Breast epithelium (tissue), 4 donors: ENCODE results near the gene CABLES1. TPM values are rescaled to one million over a fixed set of nuclear protein-coding genes. Genes with fewer than 3 reads are reported as not detected.

Experiments used
- DNase-seq, 2 donors: peaks; one replicate each; pipeline ENCODE4 v3.0.0-alpha.2; 2019; ENCODE audit warnings: low spot score in 2 of 2
- H3K27ac ChIP-seq, 2 donors: fragments of 200-600 bp; sonication (generic) in 1 of 2; one replicate each; pipeline ENCODE4 v1.5.1; 2016 to 2019; ENCODE audit warnings: mild to moderate bottlenecking in 1 of 2
- H3K27me3 ChIP-seq, 2 donors: fragments of 200-600 bp; sonication (generic) in 1 of 2; one replicate each; pipeline versions ENCODE4 v1.5.1 to v1.6.0; 2017 to 2019; ENCODE audit warnings: control low read depth in 1 of 2, mild to moderate bottlenecking in 1 of 2
- H3K36me3 ChIP-seq: fragments of 200-600 bp; one replicate; pipeline ENCODE4 v1.5.1; 2019
- H3K4me1 ChIP-seq, 2 donors: fragments of 200-600 bp; sonication (generic); one replicate each; pipeline ENCODE4 v1.5.1; 2016 to 2019; ENCODE audit warnings: control low read depth in 1 of 2
- H3K4me3 ChIP-seq, 3 donors: fragments of 200-600 bp; sonication (generic); 1 replicate in 2 of 3; 2 replicates in 1 of 3; pipeline ENCODE4 v1.5.1; 2016 to 2019; ENCODE audit warnings: mild to moderate bottlenecking in 3 of 3, moderate library complexity in 2 of 3
- H3K9me3 ChIP-seq, 2 donors: fragments of 200-600 bp; sonication (generic) in 1 of 2; one replicate each; pipeline ENCODE4 v1.5.1; 2016 to 2019; ENCODE audit warnings: control low read depth in 1 of 2
- CTCF ChIP-seq, 3 donors: fragments of 450-650 bp; IDR thresholded peaks; one replicate each; pipeline ENCODE4 v1.5.1; 2016 to 2017; ENCODE audit warnings: antibody characterized with exemption in 3 of 3, mild to moderate bottlenecking in 3 of 3, moderate library complexity in 3 of 3
- POLR2A ChIP-seq: fragments of 450-650 bp; IDR thresholded peaks from one replicate; pipeline ENCODE4 v1.6.1; 2016; ENCODE audit warnings: antibody characterized with exemption, mild to moderate bottlenecking, moderate library complexity
- POLR2AphosphoS5 ChIP-seq, 3 donors: sonication (generic); formaldehyde crosslinking; IDR thresholded peaks; one replicate each; pipeline ENCODE4 v1.6.1; 2017; ENCODE audit warnings: antibody characterized with exemption in 3 of 3
- intact Hi-C: fragments of 100-400 bp; cut with DNase I; formaldehyde crosslinking; loops from one replicate; pipeline ENCODE4 v1.15.1; 2023; ENCODE audit warnings: low total_unique reads
- total RNA-seq, 3 donors: library from RNA; depleted of rRNA; stranded (reverse); fragments of >200 nt; gene quantifications; one replicate each; pipeline ENCODE4 v1.1.0, GENCODE V29; 2016

The CABLES1 gene
- total RNA-seq, 3 donors from 2014 or later: 18.1 to 28.7 (median 22.3) TPM

- peaks cover 11 to 15% of the 10 kb centered on the region in 2 donors for H3K4me1 ChIP-seq
- no peak for TF ChIP-seq CTCF (IDR thresholded peaks at IDR 0.05)
- TF ChIP-seq POLR2AphosphoS5 (IDR thresholded peaks at IDR 0.05): no peak
- no peak for TF ChIP-seq POLR2A
- no peaks in the 10 kb centered on the region for H3K36me3 ChIP-seq
- H3K9me3 ChIP-seq: no peaks in the 10 kb centered on the region
- H3K4me3 ChIP-seq: peak overlapping the region in 1 of 3 donors; percentile 33
- no peak for DNase-seq
- intact Hi-C loops: loop anchor here (10.0 kb wide), 1 partner anchor 81 kb away; no protein-coding TSS in a partner anchor
- peak overlapping the region; percentile 93 to 94 for H3K27ac ChIP-seq
- H3K27me3 ChIP-seq: no peaks in the 10 kb centered on the region
Measured at GRCh38 chr18:23143815-23144261, 8.6 kb downstream of the CABLES1 start.

- peak overlapping the region; percentile 93 to 94 for H3K27ac ChIP-seq
- intact Hi-C loops: loop anchor here (10.0 kb wide), 1 partner anchor 80 kb away; no protein-coding TSS in a partner anchor
- DNase-seq: no peak
Measured at GRCh38 chr18:23144640-23145039, 9.4 kb downstream of the CABLES1 start.

GRCh38 chr18:23145621-23146020 lies 10.3 kb downstream of the CABLES1 start:
- Histone ChIP-seq H3K27ac (peak overlapping the region in 1 of 2 donors; percentile 52), H3K36me3 (no peaks in the 10 kb centered on the region), H3K4me3 (no peak overlapping the region), H3K9me3 (no peaks in the 10 kb centered on the region), H3K27me3 (no peaks in the 10 kb centered on the region), H3K4me1 (peaks cover 11 to 15% of the 10 kb centered on the region in 2 donors)
- no peak for DNase-seq
- TF ChIP-seq CTCF (IDR thresholded peaks at IDR 0.05) (no peak), POLR2A (no peak), POLR2AphosphoS5 (IDR thresholded peaks at IDR 0.05) (no peak)
- intact Hi-C loops: loop anchor here (10.0 kb wide), 1 partner anchor 79 kb away; no protein-coding TSS in a partner anchor

More at GRCh38 chr18:23144640-23145039, 9.4 kb downstream of the CABLES1 start:
- TF ChIP-seq POLR2AphosphoS5 (IDR thresholded peaks at IDR 0.05): no peak
- TF ChIP-seq POLR2A: no peak
- no peak for TF ChIP-seq CTCF (IDR thresholded peaks at IDR 0.05)
- Histone ChIP-seq H3K9me3 (no peaks in the 10 kb centered on the region), H3K27me3 (no peaks in the 10 kb centered on the region), H3K4me3 (no peak overlapping the region), H3K4me1 (peaks cover 11 to 15% of the 10 kb centered on the region in 2 donors), H3K36me3 (no peaks in the 10 kb centered on the region)

- peak overlapping the region; percentile 35 to 68 for H3K27ac ChIP-seq
Measured at GRCh38 chr18:23146861-23147469, 11.7 kb downstream of the CABLES1 start.

More at GRCh38 chr18:23146861-23147469, 11.7 kb downstream of the CABLES1 start:
- H3K27me3 ChIP-seq: no peaks in the 10 kb centered on the region
- no peak for DNase-seq
- H3K9me3 ChIP-seq: no peaks in the 10 kb centered on the region
- H3K4me3 ChIP-seq: no peak overlapping the region
- H3K4me1 ChIP-seq: peaks cover 5 to 15% of the 10 kb centered on the region in 2 donors
- TF ChIP-seq CTCF (IDR thresholded peaks at IDR 0.05): no peak
- TF ChIP-seq POLR2AphosphoS5 (IDR thresholded peaks at IDR 0.05): no peak
- TF ChIP-seq POLR2A: no peak
- H3K36me3 ChIP-seq: no peaks in the 10 kb centered on the region
- intact Hi-C loops: loop anchor here (10.0 kb wide), 1 partner anchor 78 kb away; no protein-coding TSS in a partner anchor
